ENCODE measurements around the gene INSR. TPM values are rescaled to one million over a fixed set of nuclear protein-coding genes. Genes with fewer than 3 reads are reported as not detected.

INSR gene
- total and polyA plus RNA-seq, 4 donors, result 5.8 to 64.6 (median 20.9) TPM

DNA sequence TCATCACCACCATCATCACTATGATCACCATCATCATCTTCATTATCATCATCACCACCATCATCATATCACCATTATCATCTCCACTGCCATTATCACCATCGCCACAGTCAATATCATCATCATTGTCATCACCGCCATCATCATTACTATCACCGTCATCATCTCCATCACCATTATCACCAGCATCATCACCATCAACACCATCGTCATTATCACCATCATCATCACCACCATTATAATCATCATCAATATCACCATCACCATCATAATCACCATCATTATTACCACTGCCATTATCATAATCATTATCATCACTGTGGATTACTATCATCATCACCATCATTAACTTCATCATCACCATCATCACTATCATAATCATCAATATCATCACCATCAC lies 37.2 kb upstream of the INSR start:
- Histone ChIP-seq H3K9ac (ENCODE audit: insufficient read depth in 1 of 2, low read length in 2 of 2) (no peak overlapping the region), H3K27me3 (ENCODE audit: control insufficient read depth in 3 of 3, insufficient read depth in 3 of 3, low read length in 2 of 3) (no peaks in the 10 kb centered on the region), H3K9me3 (ENCODE audit: control insufficient read depth in 4 of 4, insufficient read depth in 3 of 4, low read length in 3 of 4) (no peaks in the 10 kb centered on the region), H3K36me3 (ENCODE audit: control insufficient read depth in 4 of 4, insufficient read depth in 4 of 4, low read length in 4 of 4) (no peaks in the 10 kb centered on the region), H3K4me1 (ENCODE audit: control insufficient read depth in 5 of 5, insufficient read depth in 5 of 5, low read length in 5 of 5) (no peaks in the 10 kb centered on the region), H3K27ac (ENCODE audit: low read depth in 1 of 2, low read length in 1 of 2) (no peak overlapping the region), H3K4me3 (no peak overlapping the region)
- TF ChIP-seq, protein P1, sequence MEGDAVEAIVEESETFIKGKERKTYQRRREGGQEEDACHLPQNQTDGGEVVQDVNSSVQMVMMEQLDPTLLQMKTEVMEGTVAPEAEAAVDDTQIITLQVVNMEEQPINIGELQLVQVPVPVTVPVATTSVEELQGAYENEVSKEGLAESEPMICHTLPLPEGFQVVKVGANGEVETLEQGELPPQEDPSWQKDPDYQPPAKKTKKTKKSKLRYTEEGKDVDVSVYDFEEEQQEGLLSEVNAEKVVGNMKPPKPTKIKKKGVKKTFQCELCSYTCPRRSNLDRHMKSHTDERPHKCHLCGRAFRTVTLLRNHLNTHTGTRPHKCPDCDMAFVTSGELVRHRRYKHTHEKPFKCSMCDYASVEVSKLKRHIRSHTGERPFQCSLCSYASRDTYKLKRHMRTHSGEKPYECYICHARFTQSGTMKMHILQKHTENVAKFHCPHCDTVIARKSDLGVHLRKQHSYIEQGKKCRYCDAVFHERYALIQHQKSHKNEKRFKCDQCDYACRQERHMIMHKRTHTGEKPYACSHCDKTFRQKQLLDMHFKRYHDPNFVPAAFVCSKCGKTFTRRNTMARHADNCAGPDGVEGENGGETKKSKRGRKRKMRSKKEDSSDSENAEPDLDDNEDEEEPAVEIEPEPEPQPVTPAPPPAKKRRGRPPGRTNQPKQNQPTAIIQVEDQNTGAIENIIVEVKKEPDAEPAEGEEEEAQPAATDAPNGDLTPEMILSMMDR (IDR thresholded peaks at IDR 0.05; ENCODE audit: control extremely low read depth, extremely low read depth), result no peak
- WGBS, 2 donors, result 84 to 86% methylated on average over 4 of the region's 4 CpGs
- DNase-seq (no peak), ATAC-seq (ENCODE audit: insufficient read depth, low FRiP score) (no peak)

DNA sequence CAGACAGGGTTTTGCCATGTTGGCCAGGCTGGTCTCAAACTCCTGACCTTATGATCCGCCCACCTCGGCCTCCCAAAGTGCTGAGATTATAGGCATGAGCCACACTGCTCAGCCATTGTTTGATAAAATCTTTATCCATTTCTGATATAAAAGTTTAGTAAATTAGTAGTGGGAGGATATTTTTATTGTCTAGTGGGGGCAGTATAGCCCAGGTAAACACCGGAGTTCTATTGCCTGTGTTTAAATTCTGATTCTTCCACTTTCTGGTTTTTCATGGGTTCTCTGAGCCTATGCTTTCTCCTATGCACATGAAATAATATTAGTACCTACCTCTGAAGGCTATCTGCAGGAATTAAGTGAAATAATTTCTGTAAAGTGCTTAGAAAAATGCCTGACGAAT lies 34.4 kb upstream of the INSR start:
- no peaks in the 10 kb centered on the region for H3K36me3 ChIP-seq (ENCODE audit: control insufficient read depth in 4 of 4, insufficient read depth in 4 of 4, low read length in 4 of 4)
- H3K27ac ChIP-seq (ENCODE audit: low read depth in 1 of 2, low read length in 1 of 2), result no peak overlapping the region
- WGBS, 2 donors, result 84 to 89% methylated on average over 4 of the region's 4 CpGs
- H3K4me3 ChIP-seq, result no peak overlapping the region
- H3K9ac ChIP-seq (ENCODE audit: insufficient read depth in 1 of 2, low read length in 2 of 2), result no peak overlapping the region
- ATAC-seq (ENCODE audit: insufficient read depth, low FRiP score) (no peak), DNase-seq (no peak)
- TF ChIP-seq, protein P1 (IDR thresholded peaks at IDR 0.05; ENCODE audit: control extremely low read depth, extremely low read depth), result no peak
- H3K4me1 ChIP-seq (ENCODE audit: control insufficient read depth in 5 of 5, insufficient read depth in 5 of 5, low read length in 5 of 5), result no peaks in the 10 kb centered on the region
- H3K27me3 ChIP-seq (ENCODE audit: control insufficient read depth in 3 of 3, insufficient read depth in 3 of 3, low read length in 2 of 3), result no peaks in the 10 kb centered on the region
- no peaks in the 10 kb centered on the region for H3K9me3 ChIP-seq (ENCODE audit: control insufficient read depth in 4 of 4, insufficient read depth in 3 of 4, low read length in 3 of 4)

GRCh38 chr19:7327802-7328201 lies 33.6 kb upstream of the INSR start:
- no peak for ATAC-seq (ENCODE audit: insufficient read depth, low FRiP score)
- TF ChIP-seq, protein P1 (IDR thresholded peaks at IDR 0.05; ENCODE audit: control extremely low read depth, extremely low read depth), result no peak

More at GRCh38 chr19:7327802-7328201, 33.6 kb upstream of the INSR start:
- Histone ChIP-seq H3K27ac (ENCODE audit: low read depth in 1 of 2, low read length in 1 of 2) (no peak overlapping the region), H3K4me3 (no peak overlapping the region), H3K27me3 (ENCODE audit: control insufficient read depth in 3 of 3, insufficient read depth in 3 of 3, low read length in 2 of 3) (no peaks in the 10 kb centered on the region), H3K36me3 (ENCODE audit: control insufficient read depth in 4 of 4, insufficient read depth in 4 of 4, low read length in 4 of 4) (no peaks in the 10 kb centered on the region), H3K4me1 (ENCODE audit: control insufficient read depth in 5 of 5, insufficient read depth in 5 of 5, low read length in 5 of 5) (no peaks in the 10 kb centered on the region), H3K9ac (ENCODE audit: insufficient read depth in 1 of 2, low read length in 2 of 2) (no peak overlapping the region), H3K9me3 (ENCODE audit: control insufficient read depth in 4 of 4, insufficient read depth in 3 of 4, low read length in 3 of 4) (no peaks in the 10 kb centered on the region)
- no peak for DNase-seq
- WGBS, 2 donors, result 60 to 89% methylated on average over 1 of the region's 1 CpG

Measured in lung (tissue), 12 donors.